Ovary (tissue), 9 donors: ENCODE results near the gene FGGY. TPM values are rescaled to one million over a fixed set of nuclear protein-coding genes. Genes with fewer than 3 reads are reported as not detected.

Experiments used
- DNase-seq, 5 donors: peaks; one replicate each; pipeline ENCODE4 v3.0.0-alpha.2; 2019 to 2020
- H3K27ac ChIP-seq, 2 donors: fragments of 200-600 bp; one replicate each; pipeline versions ENCODE4 v1.5.1 to v1.8.0; 2019 to 2022
- H3K27me3 ChIP-seq: fragments of 200-600 bp; one replicate; pipeline ENCODE4 v1.8.0; 2022
- H3K36me3 ChIP-seq: fragments of 200-600 bp; sonication (generic); one replicate; pipeline ENCODE4 v1.5.1; 2019
- H3K4me1 ChIP-seq: one replicate; pipeline ENCODE4 v1.8.1; 2013; ENCODE audit warnings: mild to moderate bottlenecking, moderate library complexity; ENCODE audit not compliant: insufficient read depth
- H3K4me3 ChIP-seq: fragments of 200-600 bp; sonication (generic); one replicate; pipeline ENCODE4 v1.5.1; 2017
- H3K9me3 ChIP-seq, 2 donors: fragments of 200-600 bp in 1 of 2; sonication (generic) in 1 of 2; one replicate each; pipeline versions ENCODE4 v1.5.1 to v1.8.1; 2013 to 2019; ENCODE audit warnings: mild to moderate bottlenecking in 1 of 2, moderate library complexity in 1 of 2
- CTCF ChIP-seq, 3 donors: fragments of 450-650 bp in 2 of 3; fragments of 200-600 bp in 1 of 3; IDR thresholded peaks; one replicate each; pipeline versions ENCODE4 v1.5.1 to v1.8.0; 2016 to 2022; ENCODE audit warnings: antibody characterized with exemption in 3 of 3, mild to moderate bottlenecking in 1 of 3
- EP300 ChIP-seq: sonication (generic); formaldehyde crosslinking; IDR thresholded peaks from one replicate; pipeline ENCODE4 v1.6.1; 2017; ENCODE audit warnings: antibody characterized with exemption
- POLR2A ChIP-seq: fragments of 450-650 bp; IDR thresholded peaks from one replicate; pipeline ENCODE4 v1.6.1; 2017; ENCODE audit warnings: antibody characterized with exemption, mild to moderate bottlenecking, moderate library complexity
- WGBS, 3 donors: extraction: QIAGEN DNeasy Blood & Tissue Kit in 1 of 3; methylation state at CpG; one replicate each; pipeline versions ENCODE4 v1.1.5 to v1.1.7; 2013 to 2017; 5-methylcytosine and 5-hydroxymethylcytosine counted together
- intact Hi-C, 4 donors: fragments of 100-400 bp; cut with DNase I; formaldehyde crosslinking; loops; one replicate each; pipeline versions ENCODE4 v1.11.0 to v1.15.1; 2022 to 2023
- polyA plus RNA-seq, 2 donors: library from polyadenylated mRNA; stranded (reverse); fragments of 200-250 nt in 1 of 2; fragments of 350-450 nt in 1 of 2; fragmentation: Illumina TruSeq in 1 of 2; extraction: RNeasy Lipid Tissue Mini Kit (QIAGEN cat#74804) in 1 of 2; gene quantifications; one replicate each; pipeline ENCODE4 v1.2.3, GENCODE V29; 2013 to 2014
- total RNA-seq, 7 donors: library from RNA; depleted of rRNA in 2 of 7; stranded (reverse); fragments of >200 nt in 2 of 7; fragmentation: NEBNext Ultra II Directional in 3 of 7; extraction: Animal tissue kit (Norgen Biotek cat#: 25700) in 3 of 7; gene quantifications; one replicate each; pipeline versions ENCODE4 v1.1.0 to v1.2.4, GENCODE V29; 2016 to 2023
- donor health status: DM: no; HTN: no; CAD: no; lungs with moderate emphysema.
- donor health status: DM: no; HTN: no; CAD: no.
- donor health status: Bipolar disorder and iron deficiency.
- donor health status: DM: yes; HTN: yes; CAD: no.
- donor health status: DM: no; HTN: no; CAD: no.
- donor health status: DM: yes; HTN: yes; CAD: no.

The FGGY gene
- total and polyA plus RNA-seq, 9 donors: 7.9 to 62.0 (median 44.7) TPM

GRCh38 chr1:59332983-59333382 lies 36.1 kb downstream of the FGGY start:
- Histone ChIP-seq H3K4me1 (no peaks in the 10 kb centered on the region), H3K9me3 (no peaks in the 10 kb centered on the region), H3K36me3 (no peaks in the 10 kb centered on the region), H3K4me3 (no peak overlapping the region), H3K27ac (no peak overlapping the region), H3K27me3 (no peaks in the 10 kb centered on the region)
- intact Hi-C loops: no loop called here
- TF ChIP-seq EP300 (no peak), CTCF (IDR thresholded peaks at IDR 0.05) (no peak), POLR2A (no peak)
- no peak for DNase-seq

- intact Hi-C loops: no loop called here
- no peaks in the 10 kb centered on the region for H3K9me3 ChIP-seq
- DNase-seq: no peak
- no peaks in the 10 kb centered on the region for H3K27me3 ChIP-seq
- H3K36me3 ChIP-seq: no peaks in the 10 kb centered on the region
- TF ChIP-seq EP300 (no peak), POLR2A (no peak), CTCF (IDR thresholded peaks at IDR 0.05) (no peak)
- H3K4me1 ChIP-seq: no peaks in the 10 kb centered on the region
- WGBS, 3 donors: 94 to 96% (median 96%) methylated on average over 3 of the region's 3 CpGs
- no peak overlapping the region for H3K27ac ChIP-seq
- H3K4me3 ChIP-seq: no peak overlapping the region
Observed at GRCh38 chr1:59333626-59334277, 36.9 kb downstream of the FGGY start.

GRCh38 chr1:59340411-59341307 lies 43.8 kb downstream of the FGGY start:
- TF ChIP-seq POLR2A: no peak
- TF ChIP-seq CTCF (IDR thresholded peaks at IDR 0.05): no peak
- TF ChIP-seq EP300: no peak
- intact Hi-C loops: no loop called here
- no peaks in the 10 kb centered on the region for H3K36me3 ChIP-seq
- H3K4me3 ChIP-seq: no peak overlapping the region
- no peak for DNase-seq
- no peaks in the 10 kb centered on the region for H3K27me3 ChIP-seq
- H3K9me3 ChIP-seq: no peaks in the 10 kb centered on the region
- H3K4me1 ChIP-seq: no peaks in the 10 kb centered on the region
- 90 to 97% (median 93%) methylated on average over 5 of the region's 5 CpGs for WGBS, 3 donors
- no peak overlapping the region for H3K27ac ChIP-seq

GRCh38 chr1:59342801-59343575 lies 46.1 kb downstream of the FGGY start:
- DNase-seq: no peak
- intact Hi-C loops: no loop called here
- Histone ChIP-seq H3K27me3 (no peaks in the 10 kb centered on the region), H3K36me3 (no peaks in the 10 kb centered on the region), H3K4me1 (no peaks in the 10 kb centered on the region), H3K9me3 (no peaks in the 10 kb centered on the region), H3K4me3 (no peak overlapping the region), H3K27ac (no peak overlapping the region)
- TF ChIP-seq POLR2A: no peak
- TF ChIP-seq EP300: no peak
- no peak for TF ChIP-seq CTCF (IDR thresholded peaks at IDR 0.05)
- 90 to 94% (median 92%) methylated on average over 3 of the region's 3 CpGs for WGBS, 3 donors
